ENCODE results near the gene ATRX.
"Not testable (repeated sequence)": the region's sequence is repeated elsewhere in the genome, so short reads cannot be mapped to it uniquely, and the experiment has no call there.

ATRX gene, protein sequence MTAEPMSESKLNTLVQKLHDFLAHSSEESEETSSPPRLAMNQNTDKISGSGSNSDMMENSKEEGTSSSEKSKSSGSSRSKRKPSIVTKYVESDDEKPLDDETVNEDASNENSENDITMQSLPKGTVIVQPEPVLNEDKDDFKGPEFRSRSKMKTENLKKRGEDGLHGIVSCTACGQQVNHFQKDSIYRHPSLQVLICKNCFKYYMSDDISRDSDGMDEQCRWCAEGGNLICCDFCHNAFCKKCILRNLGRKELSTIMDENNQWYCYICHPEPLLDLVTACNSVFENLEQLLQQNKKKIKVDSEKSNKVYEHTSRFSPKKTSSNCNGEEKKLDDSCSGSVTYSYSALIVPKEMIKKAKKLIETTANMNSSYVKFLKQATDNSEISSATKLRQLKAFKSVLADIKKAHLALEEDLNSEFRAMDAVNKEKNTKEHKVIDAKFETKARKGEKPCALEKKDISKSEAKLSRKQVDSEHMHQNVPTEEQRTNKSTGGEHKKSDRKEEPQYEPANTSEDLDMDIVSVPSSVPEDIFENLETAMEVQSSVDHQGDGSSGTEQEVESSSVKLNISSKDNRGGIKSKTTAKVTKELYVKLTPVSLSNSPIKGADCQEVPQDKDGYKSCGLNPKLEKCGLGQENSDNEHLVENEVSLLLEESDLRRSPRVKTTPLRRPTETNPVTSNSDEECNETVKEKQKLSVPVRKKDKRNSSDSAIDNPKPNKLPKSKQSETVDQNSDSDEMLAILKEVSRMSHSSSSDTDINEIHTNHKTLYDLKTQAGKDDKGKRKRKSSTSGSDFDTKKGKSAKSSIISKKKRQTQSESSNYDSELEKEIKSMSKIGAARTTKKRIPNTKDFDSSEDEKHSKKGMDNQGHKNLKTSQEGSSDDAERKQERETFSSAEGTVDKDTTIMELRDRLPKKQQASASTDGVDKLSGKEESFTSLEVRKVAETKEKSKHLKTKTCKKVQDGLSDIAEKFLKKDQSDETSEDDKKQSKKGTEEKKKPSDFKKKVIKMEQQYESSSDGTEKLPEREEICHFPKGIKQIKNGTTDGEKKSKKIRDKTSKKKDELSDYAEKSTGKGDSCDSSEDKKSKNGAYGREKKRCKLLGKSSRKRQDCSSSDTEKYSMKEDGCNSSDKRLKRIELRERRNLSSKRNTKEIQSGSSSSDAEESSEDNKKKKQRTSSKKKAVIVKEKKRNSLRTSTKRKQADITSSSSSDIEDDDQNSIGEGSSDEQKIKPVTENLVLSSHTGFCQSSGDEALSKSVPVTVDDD (N-terminal part only)
- long read RNA-seq, transcript ATRX-211 (8 exons, 1,860 nt), result major isoform, 6 of 235 reads
- long read RNA-seq, partial matches to known transcripts, result 171 of 235 reads
- long read RNA-seq, other reads (novel, unspliced or antisense), result 55 of 235 reads

DNA sequence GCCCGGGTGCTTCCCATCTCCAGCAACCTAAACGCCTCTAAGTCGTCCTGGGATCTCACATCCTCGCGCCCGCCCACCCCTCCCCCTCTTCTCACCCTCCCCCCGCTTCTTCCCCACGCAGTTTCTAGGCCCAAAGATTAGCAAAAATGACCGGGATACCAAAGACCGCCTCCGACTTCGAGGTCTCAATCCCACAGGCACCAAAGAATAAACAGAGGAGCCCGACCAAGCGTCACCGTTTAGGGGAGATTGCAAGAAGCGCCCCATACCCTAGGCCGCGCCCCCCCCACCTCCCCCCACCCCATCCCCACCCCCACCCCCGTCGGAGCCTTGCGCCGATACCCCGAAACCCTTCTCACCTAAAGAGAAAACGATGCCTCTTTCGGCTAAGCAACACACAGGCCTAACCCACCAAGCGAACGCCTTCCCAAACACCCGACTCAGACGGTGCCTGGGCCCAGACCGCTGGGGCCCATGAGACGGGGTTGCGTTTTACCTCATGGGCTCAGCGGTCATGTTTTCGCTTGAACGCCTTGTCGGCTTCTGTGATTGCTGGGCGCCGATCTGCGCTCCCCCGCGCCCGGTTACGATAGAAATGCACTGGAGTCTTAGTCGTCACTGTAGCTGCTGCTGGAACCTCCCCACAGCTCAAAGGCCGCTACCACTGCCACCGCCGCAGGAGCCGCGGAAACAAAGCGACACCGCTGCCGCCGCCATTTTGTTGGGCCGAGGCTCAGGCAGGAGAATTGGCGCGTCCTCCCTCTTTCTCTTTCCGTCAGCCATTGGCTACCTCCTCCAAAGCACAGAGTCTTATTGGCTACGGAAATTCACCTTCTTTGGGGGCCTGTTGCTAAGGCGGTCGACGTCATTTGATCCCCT is at the start of gene ATRX:
TSS of gene ATRX (minus strand) at position 731 of the 879 bp plus-strand sequence. CDS start at position 516, 215 bp downstream.
- peak within 1 kb of the TSS; percentile 57 for H3K4me3 ChIP-seq (replicated peaks; ENCODE audit: insufficient read depth, low read length)
- no peaks in the 10 kb centered on the region for H3K27me3 ChIP-seq (ENCODE audit: insufficient read depth, poor library complexity, severe bottlenecking)
- H3K27ac ChIP-seq (replicated peaks), result peak within 1 kb of the TSS; percentile 90
- peak in 1 of 2 experiments; percentile 80 for DNase-seq (ENCODE audit: low read depth in 1 of 2, low spot score in 1 of 2)
- TF ChIP-seq POLR2AphosphoS5 (IDR thresholded peaks at IDR 0.05; ENCODE audit: low read depth), result peak; percentile 72
- TF ChIP-seq, protein P1, sequence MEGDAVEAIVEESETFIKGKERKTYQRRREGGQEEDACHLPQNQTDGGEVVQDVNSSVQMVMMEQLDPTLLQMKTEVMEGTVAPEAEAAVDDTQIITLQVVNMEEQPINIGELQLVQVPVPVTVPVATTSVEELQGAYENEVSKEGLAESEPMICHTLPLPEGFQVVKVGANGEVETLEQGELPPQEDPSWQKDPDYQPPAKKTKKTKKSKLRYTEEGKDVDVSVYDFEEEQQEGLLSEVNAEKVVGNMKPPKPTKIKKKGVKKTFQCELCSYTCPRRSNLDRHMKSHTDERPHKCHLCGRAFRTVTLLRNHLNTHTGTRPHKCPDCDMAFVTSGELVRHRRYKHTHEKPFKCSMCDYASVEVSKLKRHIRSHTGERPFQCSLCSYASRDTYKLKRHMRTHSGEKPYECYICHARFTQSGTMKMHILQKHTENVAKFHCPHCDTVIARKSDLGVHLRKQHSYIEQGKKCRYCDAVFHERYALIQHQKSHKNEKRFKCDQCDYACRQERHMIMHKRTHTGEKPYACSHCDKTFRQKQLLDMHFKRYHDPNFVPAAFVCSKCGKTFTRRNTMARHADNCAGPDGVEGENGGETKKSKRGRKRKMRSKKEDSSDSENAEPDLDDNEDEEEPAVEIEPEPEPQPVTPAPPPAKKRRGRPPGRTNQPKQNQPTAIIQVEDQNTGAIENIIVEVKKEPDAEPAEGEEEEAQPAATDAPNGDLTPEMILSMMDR (IDR thresholded peaks at IDR 0.05; ENCODE audit: insufficient read depth, low read length), result no peak
- TF ChIP-seq, protein P2, sequence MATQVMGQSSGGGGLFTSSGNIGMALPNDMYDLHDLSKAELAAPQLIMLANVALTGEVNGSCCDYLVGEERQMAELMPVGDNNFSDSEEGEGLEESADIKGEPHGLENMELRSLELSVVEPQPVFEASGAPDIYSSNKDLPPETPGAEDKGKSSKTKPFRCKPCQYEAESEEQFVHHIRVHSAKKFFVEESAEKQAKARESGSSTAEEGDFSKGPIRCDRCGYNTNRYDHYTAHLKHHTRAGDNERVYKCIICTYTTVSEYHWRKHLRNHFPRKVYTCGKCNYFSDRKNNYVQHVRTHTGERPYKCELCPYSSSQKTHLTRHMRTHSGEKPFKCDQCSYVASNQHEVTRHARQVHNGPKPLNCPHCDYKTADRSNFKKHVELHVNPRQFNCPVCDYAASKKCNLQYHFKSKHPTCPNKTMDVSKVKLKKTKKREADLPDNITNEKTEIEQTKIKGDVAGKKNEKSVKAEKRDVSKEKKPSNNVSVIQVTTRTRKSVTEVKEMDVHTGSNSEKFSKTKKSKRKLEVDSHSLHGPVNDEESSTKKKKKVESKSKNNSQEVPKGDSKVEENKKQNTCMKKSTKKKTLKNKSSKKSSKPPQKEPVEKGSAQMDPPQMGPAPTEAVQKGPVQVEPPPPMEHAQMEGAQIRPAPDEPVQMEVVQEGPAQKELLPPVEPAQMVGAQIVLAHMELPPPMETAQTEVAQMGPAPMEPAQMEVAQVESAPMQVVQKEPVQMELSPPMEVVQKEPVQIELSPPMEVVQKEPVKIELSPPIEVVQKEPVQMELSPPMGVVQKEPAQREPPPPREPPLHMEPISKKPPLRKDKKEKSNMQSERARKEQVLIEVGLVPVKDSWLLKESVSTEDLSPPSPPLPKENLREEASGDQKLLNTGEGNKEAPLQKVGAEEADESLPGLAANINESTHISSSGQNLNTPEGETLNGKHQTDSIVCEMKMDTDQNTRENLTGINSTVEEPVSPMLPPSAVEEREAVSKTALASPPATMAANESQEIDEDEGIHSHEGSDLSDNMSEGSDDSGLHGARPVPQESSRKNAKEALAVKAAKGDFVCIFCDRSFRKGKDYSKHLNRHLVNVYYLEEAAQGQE (IDR thresholded peaks at IDR 0.05; ENCODE audit: insufficient replicate concordance, low read depth), result peak; percentile 68

DNA sequence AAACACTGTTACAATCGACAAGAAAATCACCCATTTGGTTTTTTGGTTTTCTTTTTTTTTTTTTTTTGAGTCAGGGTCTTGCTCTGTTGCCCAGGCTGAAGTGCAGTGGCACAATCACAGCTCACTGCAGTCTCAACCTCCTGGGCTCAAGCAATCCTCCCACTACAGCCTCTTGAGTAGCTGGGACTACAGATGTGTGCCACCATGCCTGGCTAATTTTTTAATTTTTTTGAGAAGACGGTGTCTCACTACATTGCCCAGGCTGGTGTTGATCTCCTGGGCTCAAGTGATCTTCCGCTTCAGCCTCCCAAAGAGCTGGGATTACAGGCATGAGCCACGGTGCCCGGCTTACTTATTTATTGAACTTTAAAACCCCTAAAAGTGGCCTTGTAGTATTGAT is 45.5 kb upstream of the ATRX start:
- H3K27ac ChIP-seq (replicated peaks); H3K4me3 ChIP-seq (replicated peaks; ENCODE audit: insufficient read depth, low read length); DNase-seq (ENCODE audit: low read depth in 1 of 2, low spot score in 1 of 2); H3K27me3 ChIP-seq (ENCODE audit: insufficient read depth, poor library complexity, severe bottlenecking): not testable (repeated sequence)

DNA sequence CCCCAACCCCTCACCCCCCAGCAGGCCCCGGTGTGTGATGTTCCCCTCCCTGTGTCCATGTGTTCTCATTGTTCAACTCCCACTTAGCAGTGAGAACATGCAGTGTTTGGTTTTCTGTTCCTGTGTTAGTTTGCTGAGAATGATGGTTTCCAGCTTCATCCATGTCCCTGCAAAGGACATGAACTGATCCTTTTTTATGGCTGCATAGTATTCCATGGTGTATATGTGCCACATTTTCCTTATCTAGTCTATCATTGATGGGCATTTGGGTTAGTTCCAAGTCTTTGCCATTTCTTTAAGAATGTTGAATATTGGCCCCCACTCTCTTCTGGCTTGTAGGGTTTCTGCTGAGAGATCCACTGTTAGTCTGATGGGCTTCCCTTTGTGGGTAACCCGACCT is 36.0 kb upstream of the ATRX start:
- not testable (repeated sequence) for DNase-seq (ENCODE audit: low read depth in 1 of 2, low spot score in 1 of 2); H3K4me3 ChIP-seq (replicated peaks; ENCODE audit: insufficient read depth, low read length); H3K27me3 ChIP-seq (ENCODE audit: insufficient read depth, poor library complexity, severe bottlenecking); H3K27ac ChIP-seq (replicated peaks)

DNA sequence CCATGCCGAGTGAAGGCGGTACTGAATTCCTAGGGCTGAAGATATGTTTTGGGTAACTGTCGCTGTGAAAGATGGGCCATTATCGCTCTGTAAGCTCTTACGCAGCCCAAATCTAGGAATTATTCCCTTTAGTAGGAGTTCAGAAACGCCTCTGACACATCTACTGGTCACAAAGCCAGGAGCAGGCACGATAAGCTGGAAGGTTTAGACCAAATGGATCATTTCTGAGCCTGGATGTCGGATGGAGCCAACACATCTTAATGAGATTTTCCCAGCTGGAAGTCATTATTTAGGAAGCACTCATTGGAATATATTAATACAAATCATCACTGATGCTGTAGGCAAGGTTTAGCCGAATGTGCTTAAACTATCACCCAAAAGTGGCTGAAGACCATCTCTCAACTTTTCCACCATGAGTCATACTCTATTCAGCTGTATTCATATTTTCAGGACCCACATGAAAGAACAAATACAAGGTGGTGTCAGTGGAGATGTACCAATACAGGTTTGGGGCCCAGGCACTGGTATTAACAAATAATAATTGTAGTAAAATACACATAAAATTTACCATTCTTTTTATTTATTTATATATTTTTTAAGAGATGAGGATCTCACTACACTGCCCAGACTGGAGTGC is 34.2 kb upstream of the ATRX start:
- no peak for DNase-seq (ENCODE audit: low read depth in 1 of 2, low spot score in 1 of 2)
- TF ChIP-seq POLR2AphosphoS5 (IDR thresholded peaks at IDR 0.05; ENCODE audit: low read depth), result no peak
- no peak for TF ChIP-seq SPI1 (IDR thresholded peaks at IDR 0.05; ENCODE audit: borderline replicate concordance, low read depth)
- no peak for TF ChIP-seq GABPA (IDR thresholded peaks at IDR 0.05; ENCODE audit: low read depth)
- TF ChIP-seq, protein P1 (IDR thresholded peaks at IDR 0.05; ENCODE audit: insufficient read depth, low read length), result no peak
- TF ChIP-seq, protein P2 (IDR thresholded peaks at IDR 0.05; ENCODE audit: insufficient replicate concordance, low read depth), result no peak
- Histone ChIP-seq H3K4me3 (replicated peaks; ENCODE audit: insufficient read depth, low read length) (no peak overlapping the region), H3K27me3 (ENCODE audit: insufficient read depth, poor library complexity, severe bottlenecking) (no peaks in the 10 kb centered on the region), H3K27ac (replicated peaks) (no peak overlapping the region)

Data from HL-60 (cell line).